Lower leg skin (tissue), 3 donors: ENCODE data around the gene TMA7.

Source experiments
- POLR2A ChIP-seq, 2 donors: fragments of 450-650 bp; IDR thresholded peaks; one replicate each; pipeline ENCODE4 v1.6.1; 2016 to 2017; ENCODE audit warnings: antibody characterized with exemption in 2 of 2, mild to moderate bottlenecking in 1 of 2, moderate library complexity in 1 of 2
- TF ChIP-seq, protein P1 (sequence below), 3 donors: fragments of 450-650 bp; IDR thresholded peaks; one replicate each; pipeline ENCODE4 v1.5.1; 2016; ENCODE audit warnings: antibody characterized with exemption in 3 of 3, mild to moderate bottlenecking in 3 of 3, moderate library complexity in 2 of 3

DNA sequence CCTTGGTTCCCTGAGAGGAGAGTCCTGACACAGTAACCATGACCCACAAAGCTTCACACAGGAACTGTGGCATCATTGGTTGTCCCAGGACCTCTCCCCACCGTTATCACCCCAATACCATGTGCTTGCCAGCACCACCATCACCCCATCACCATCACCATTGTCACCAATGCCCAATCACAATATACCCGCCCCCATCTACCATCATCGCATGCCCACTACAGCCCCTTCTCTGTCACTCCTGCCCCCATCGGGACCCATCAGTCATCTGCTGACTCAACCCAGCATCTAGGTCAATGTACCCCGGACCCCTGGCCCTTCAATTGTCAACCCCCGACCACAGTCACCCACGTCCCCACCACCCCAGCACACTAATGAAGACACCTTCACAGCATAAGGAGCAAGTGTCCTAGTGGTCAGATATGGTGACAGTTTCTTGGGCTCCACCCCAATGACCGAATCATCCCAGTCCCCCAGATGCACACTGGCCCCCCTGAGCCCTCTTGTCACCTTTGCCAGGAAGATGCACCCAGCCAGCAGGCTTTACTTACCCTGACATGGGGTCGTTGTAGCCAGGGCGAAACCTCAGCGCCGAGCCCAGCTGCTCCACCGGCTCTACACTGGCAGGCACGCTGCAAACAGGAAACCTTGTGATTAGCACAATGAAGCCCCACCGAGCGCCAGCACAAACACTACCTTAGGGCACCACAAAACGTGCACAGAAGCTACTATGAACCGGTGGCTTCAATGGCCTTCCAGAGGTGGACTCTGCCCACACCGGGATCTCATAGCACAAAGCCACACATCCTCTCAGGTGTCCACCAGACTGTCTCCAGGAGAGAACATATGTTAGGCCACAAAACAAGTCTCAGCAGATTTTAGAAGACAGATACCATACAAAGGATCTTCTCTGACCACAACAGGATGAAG lies 38.8 kb downstream of the TMA7 start:
- TF ChIP-seq, protein P1, sequence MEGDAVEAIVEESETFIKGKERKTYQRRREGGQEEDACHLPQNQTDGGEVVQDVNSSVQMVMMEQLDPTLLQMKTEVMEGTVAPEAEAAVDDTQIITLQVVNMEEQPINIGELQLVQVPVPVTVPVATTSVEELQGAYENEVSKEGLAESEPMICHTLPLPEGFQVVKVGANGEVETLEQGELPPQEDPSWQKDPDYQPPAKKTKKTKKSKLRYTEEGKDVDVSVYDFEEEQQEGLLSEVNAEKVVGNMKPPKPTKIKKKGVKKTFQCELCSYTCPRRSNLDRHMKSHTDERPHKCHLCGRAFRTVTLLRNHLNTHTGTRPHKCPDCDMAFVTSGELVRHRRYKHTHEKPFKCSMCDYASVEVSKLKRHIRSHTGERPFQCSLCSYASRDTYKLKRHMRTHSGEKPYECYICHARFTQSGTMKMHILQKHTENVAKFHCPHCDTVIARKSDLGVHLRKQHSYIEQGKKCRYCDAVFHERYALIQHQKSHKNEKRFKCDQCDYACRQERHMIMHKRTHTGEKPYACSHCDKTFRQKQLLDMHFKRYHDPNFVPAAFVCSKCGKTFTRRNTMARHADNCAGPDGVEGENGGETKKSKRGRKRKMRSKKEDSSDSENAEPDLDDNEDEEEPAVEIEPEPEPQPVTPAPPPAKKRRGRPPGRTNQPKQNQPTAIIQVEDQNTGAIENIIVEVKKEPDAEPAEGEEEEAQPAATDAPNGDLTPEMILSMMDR (IDR thresholded peaks at IDR 0.05), result no peak
- no peak for TF ChIP-seq POLR2A (IDR thresholded peaks at IDR 0.05)
